Measurements from ENCODE around the gene AP2A1. TPM values are rescaled to one million over a fixed set of nuclear protein-coding genes. Genes with fewer than 3 reads are reported as not detected.
A peak's percentile ranks its signal among the peaks of the same experiment; 100 is the strongest.

AP2A1 gene
- total RNA-seq, 6 experiments from 2014 or later = 38.7 to 103 (median 49.8) TPM

GRCh38 chr19:49855676-49856573 lies 89.1 kb downstream of the AP2A1 start:
- DNase-seq (peak in 1 of 3 donors; percentile 47), ATAC-seq (no peak)
- no peak overlapping the region for H3K27ac ChIP-seq
- H3K4me1 ChIP-seq = peaks cover 0 to 17% (median 5%) of the 10 kb centered on the region in 4 donors
- H3K4me3 ChIP-seq = no peak overlapping the region
- intact Hi-C loops (cut with DNase I) = no loop called here
- H3K36me3 ChIP-seq = peaks cover 0 to 43% (median 4%) of the 10 kb centered on the region in 4 donors
- TF ChIP-seq POLR2A (IDR thresholded peaks at IDR 0.05) = peak; percentile 5
- TF ChIP-seq CTCF (IDR thresholded peaks at IDR 0.05) = no peak
- WGBS (ENCODE audit: insufficient coverage, low coverage, low lambda C conversion rate, missing lambda C conversion rate) = 93% methylated on average over 6 of the region's 21 CpGs
- no peaks in the 10 kb centered on the region for H3K9me3 ChIP-seq
- H3K27me3 ChIP-seq = no peaks in the 10 kb centered on the region

GRCh38 chr19:49856574-49857021 lies 89.8 kb downstream of the AP2A1 start:
- intact Hi-C loops (cut with DNase I) = no loop called here
- no peak overlapping the region for H3K27ac ChIP-seq
- WGBS (ENCODE audit: insufficient coverage, low coverage, low lambda C conversion rate, missing lambda C conversion rate) = no CpG with 5 or more reads among the region's 18 CpGs
- DNase-seq = peak in 1 of 3 donors; percentile 46
- H3K27me3 ChIP-seq = no peaks in the 10 kb centered on the region
- ATAC-seq = no peak
- peaks cover 0 to 43% (median 4%) of the 10 kb centered on the region in 4 donors for H3K36me3 ChIP-seq
- peaks cover 0 to 17% (median 5%) of the 10 kb centered on the region in 4 donors for H3K4me1 ChIP-seq
- no peaks in the 10 kb centered on the region for H3K9me3 ChIP-seq
- no peak overlapping the region for H3K4me3 ChIP-seq
- TF ChIP-seq CTCF (IDR thresholded peaks at IDR 0.05) (no peak), POLR2A (IDR thresholded peaks at IDR 0.05) (no peak)

Small RNAs within 50 kb of the gene (microRNA-seq; reads per million reads assigned to microRNA genes)
- gene MIR4749 (1.4 to 3.9 reads per million in 2 donors), gene MIR6799 (0 to 0.58 reads per million in 2 donors), gene MIR6800 (0 to 0.29 reads per million in 2 donors)

Small RNAs within 50 kb of the gene (small RNA-seq; reads per million reads assigned to genes)
- gene MIR4749 (0 reads per million in 2 experiments), gene MIR6799 (0 reads per million in 2 experiments), gene RNU6-841P (0 reads per million in 2 experiments)

Other genes with a start within 250 kb of the AP2A1 start
- gene RCN3, start 239.0 kb upstream of the AP2A1 start, total RNA-seq = 10 to 100 TPM in 3 of 6 experiments, 1 to 10 TPM in 3; 5.3 to 18.0 (median 10.9) TPM
- 10 to 100 TPM; 16.2 to 31.9 (median 23.2) TPM for gene NOSIP, start 186.4 kb upstream of the AP2A1 start, total RNA-seq
- gene PRRG2, start 185.7 kb upstream of the AP2A1 start, total RNA-seq = 1 to 10 TPM; 2.5 to 5.9 (median 3.1) TPM
- 1 to 10 TPM; 4.0 to 8.5 (median 5.5) TPM for gene PRR12, start 175.8 kb upstream of the AP2A1 start, total RNA-seq
- gene RRAS, start 126.9 kb upstream of the AP2A1 start, total RNA-seq = 10 to 100 TPM in 5 of 6 experiments, 1 to 10 TPM in 1; 8.5 to 16.4 (median 11.5) TPM
- gene SCAF1, start 124.8 kb upstream of the AP2A1 start, total RNA-seq = 10 to 100 TPM; 14.6 to 33.0 (median 27.3) TPM
- 10 to 100 TPM; 29.6 to 41.8 (median 35.3) TPM for gene IRF3, start 101.1 kb upstream of the AP2A1 start, total RNA-seq
- 10 to 100 TPM in 4 of 6 experiments, 1 to 10 TPM in 2; 4.5 to 11.6 (median 10.5) TPM for gene BCL2L12, start 101.1 kb upstream of the AP2A1 start, total RNA-seq
- 10 to 100 TPM; 25.3 to 63.2 (median 39.9) TPM for gene PRMT1, start 89.7 kb upstream of the AP2A1 start, total RNA-seq
- gene ADM5, start 77.4 kb upstream of the AP2A1 start, total RNA-seq = under 1 TPM; 0.19 to 0.70 (median 0.51) TPM
- gene CPT1C, start 75.9 kb upstream of the AP2A1 start, total RNA-seq = 1 to 10 TPM in 3 of 6 experiments, under 1 TPM in 3; 0.43 to 6.7 (median 0.97) TPM
- gene TSKS, start 3.7 kb upstream of the AP2A1 start, total RNA-seq = not detected
- gene FUZ, start 46.3 kb downstream of the AP2A1 start, total RNA-seq = 10 to 100 TPM in 1 of 6 experiments, 1 to 10 TPM in 5; 3.7 to 10.7 (median 6.3) TPM
- gene MED25, start 51.3 kb downstream of the AP2A1 start, total RNA-seq = 10 to 100 TPM in 5 of 6 experiments, 1 to 10 TPM in 1; 9.9 to 16.3 (median 11.8) TPM
- 10 to 100 TPM; 44.4 to 93.0 (median 69.6) TPM for gene PTOV1, start 84.2 kb downstream of the AP2A1 start, total RNA-seq
- gene PNKP, start 100.6 kb downstream of the AP2A1 start, total RNA-seq = 10 to 100 TPM; 21.0 to 37.5 (median 27.9) TPM
- 10 to 100 TPM; 18.2 to 27.0 (median 22.4) TPM for gene AKT1S1, start 110.4 kb downstream of the AP2A1 start, total RNA-seq
- 10 to 100 TPM; 12.6 to 38.1 (median 27.8) TPM for gene TBC1D17, start 110.7 kb downstream of the AP2A1 start, total RNA-seq
- gene IL4I1, start 129.9 kb downstream of the AP2A1 start, total RNA-seq = 1 to 10 TPM in 2 of 6 experiments, under 1 TPM in 1, not detected in 3; 0.56 to 4.2 (median 1.0) TPM
- gene ATF5, start 162.2 kb downstream of the AP2A1 start, total RNA-seq = 1,000 to 10,000 TPM in 1 of 6 experiments, 100 to 1,000 TPM in 5; 475 to 1,724 (median 619) TPM
- 10 to 100 TPM in 5 of 6 experiments, 1 to 10 TPM in 1; 9.3 to 55.5 (median 32.6) TPM for gene NUP62, start 162.5 kb downstream of the AP2A1 start, total RNA-seq
- gene SIGLEC11, start 194.2 kb downstream of the AP2A1 start, total RNA-seq = 1 to 10 TPM in 5 of 6 experiments, under 1 TPM in 1; 0.74 to 3.0 (median 1.7) TPM

Data from right lobe of liver (tissue), 6 donors.